ENCODE data around the gene RNF144A.

RNF144A gene, protein sequence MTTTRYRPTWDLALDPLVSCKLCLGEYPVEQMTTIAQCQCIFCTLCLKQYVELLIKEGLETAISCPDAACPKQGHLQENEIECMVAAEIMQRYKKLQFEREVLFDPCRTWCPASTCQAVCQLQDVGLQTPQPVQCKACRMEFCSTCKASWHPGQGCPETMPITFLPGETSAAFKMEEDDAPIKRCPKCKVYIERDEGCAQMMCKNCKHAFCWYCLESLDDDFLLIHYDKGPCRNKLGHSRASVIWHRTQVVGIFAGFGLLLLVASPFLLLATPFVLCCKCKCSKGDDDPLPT

DNA sequence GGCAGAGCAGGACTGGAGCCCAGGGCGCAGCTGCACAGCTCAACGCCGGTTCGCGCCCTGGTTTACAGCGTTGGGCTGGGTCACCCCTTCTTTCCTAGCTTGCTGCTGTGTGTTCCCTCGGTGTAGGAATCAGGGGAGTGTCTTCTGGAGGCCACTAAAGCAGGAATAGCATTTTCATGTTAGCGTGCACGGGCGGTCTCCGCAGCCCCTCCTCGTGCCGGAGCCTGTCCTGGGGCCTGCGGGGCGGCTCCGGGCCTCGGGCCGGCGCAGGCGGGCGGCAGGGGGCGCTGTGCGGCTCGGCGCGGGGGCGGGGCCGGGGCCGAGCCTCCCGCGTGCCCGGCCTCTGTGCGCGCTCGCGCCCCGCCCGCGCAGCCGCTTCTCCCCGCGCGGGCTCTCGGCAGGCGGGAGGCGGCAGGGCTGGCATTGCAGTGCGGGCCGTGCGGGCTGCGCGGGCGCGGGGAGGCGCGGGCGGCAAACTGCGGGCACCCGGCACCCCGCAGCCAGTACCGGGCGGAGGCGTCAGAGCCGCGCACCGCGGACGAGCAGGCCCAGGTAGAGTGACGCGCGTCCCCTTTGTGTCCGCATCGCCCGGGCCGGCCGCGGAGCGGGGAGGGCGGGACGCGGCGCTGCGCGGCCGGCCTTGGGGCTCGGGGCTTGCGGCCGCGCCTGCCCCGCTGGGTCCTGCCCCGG lies at the start of gene RNF144A:
RNF144A (plus strand) TSS at position 342 of the 690 bp plus-strand sequence. CDS start 79,515 bp downstream, outside the sequence.
- peak within 1 kb of the TSS; percentile 79 for H3K4me3 ChIP-seq (ENCODE audit: low read length)
- peak within 1 kb of the TSS; percentile 63 for H2AFZ ChIP-seq (ENCODE audit: low read depth, low read length)
- no peaks in the 10 kb centered on the region for H3K36me3 ChIP-seq (ENCODE audit: insufficient read depth, low read length)
- no peaks in the 10 kb centered on the region for H3K27me3 ChIP-seq (ENCODE audit: insufficient read depth, low read length)
- peaks cover 13% of the 10 kb centered on the region for H3K4me1 ChIP-seq (ENCODE audit: insufficient read depth, low read length)
- H3K9me3 ChIP-seq (ENCODE audit: low read length) = peaks cover 4% of the 10 kb centered on the region

DNA sequence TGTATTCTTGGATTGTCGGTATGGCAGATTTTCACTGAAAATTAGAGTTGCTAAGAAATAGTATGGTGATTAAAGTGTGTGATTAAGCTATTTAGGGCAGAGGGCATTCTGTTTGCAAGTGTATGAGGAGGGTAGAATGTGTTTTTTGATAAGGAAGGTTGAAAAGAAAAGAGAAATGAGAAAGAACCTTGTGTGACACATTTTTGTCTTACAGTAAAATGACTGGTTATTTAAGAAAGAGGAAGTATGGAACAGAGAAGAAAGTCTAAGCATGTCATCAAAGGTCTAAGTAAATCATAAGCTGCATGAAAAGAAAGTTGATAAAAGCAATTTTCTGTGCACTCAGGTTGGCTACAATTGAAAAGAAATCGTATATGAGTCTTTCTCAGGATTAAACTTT lies 44.8 kb upstream of the RNF144A start:
- Histone ChIP-seq H3K36me3 (ENCODE audit: insufficient read depth, low read length) (no peaks in the 10 kb centered on the region), H2AFZ (ENCODE audit: low read depth, low read length) (no peak overlapping the region), H3K4me3 (ENCODE audit: low read length) (no peak overlapping the region), H3K27me3 (ENCODE audit: insufficient read depth, low read length) (no peaks in the 10 kb centered on the region), H3K4me1 (ENCODE audit: insufficient read depth, low read length) (no peaks in the 10 kb centered on the region), H3K9me3 (ENCODE audit: low read length) (peaks cover 3% of the 10 kb centered on the region)

DNA sequence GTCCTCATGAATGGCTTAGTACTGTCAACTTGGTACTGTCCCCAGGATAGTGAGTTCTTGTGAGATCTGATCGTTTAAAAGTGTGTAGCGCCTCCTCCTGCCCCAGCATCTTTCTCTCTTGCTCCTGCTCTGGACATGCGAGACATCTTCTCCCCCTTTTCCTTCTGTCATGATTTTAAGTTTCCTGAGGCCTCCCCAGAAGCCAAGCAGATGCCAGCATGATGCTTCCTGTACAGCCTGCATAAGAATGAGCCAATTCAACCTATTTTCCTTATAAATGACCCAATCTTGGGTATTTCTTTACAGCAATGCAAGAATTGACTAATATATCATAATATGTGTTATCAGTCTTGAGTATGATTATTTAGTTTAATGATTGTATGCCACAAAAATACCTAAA lies 43.2 kb upstream of the RNF144A start:
- Histone ChIP-seq H3K36me3 (ENCODE audit: insufficient read depth, low read length) (no peaks in the 10 kb centered on the region), H2AFZ (ENCODE audit: low read depth, low read length) (no peak overlapping the region), H3K9me3 (ENCODE audit: low read length) (peaks cover 3% of the 10 kb centered on the region), H3K4me1 (ENCODE audit: insufficient read depth, low read length) (no peaks in the 10 kb centered on the region), H3K4me3 (ENCODE audit: low read length) (no peak overlapping the region), H3K27me3 (ENCODE audit: insufficient read depth, low read length) (peaks cover 5% of the 10 kb centered on the region)

DNA sequence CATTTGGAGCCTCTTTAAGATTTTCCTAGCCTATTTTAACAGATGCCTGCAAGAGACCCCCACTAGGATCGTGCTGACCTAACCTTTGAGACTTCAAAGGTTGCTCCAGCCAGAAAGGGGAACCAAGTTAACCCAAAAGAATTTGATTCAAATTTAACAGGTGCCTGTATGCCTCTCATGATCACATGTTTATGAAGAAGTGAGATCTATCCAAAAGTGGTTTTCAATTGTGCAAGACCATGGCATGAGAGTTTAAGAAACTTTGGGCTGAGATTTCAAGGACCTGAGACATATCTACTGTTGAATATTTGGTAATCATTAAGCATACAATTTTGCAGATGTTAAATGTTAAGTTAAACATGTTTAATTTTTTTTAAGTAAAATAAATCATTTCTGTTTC lies 40.9 kb upstream of the RNF144A start:
- no peak overlapping the region for H2AFZ ChIP-seq (ENCODE audit: low read depth, low read length)
- no peaks in the 10 kb centered on the region for H3K36me3 ChIP-seq (ENCODE audit: insufficient read depth, low read length)
- no peak overlapping the region for H3K4me3 ChIP-seq (ENCODE audit: low read length)
- H3K9me3 ChIP-seq (ENCODE audit: low read length) = peaks cover 3% of the 10 kb centered on the region
- no peaks in the 10 kb centered on the region for H3K4me1 ChIP-seq (ENCODE audit: insufficient read depth, low read length)
- H3K27me3 ChIP-seq (ENCODE audit: insufficient read depth, low read length) = peaks cover 5% of the 10 kb centered on the region

DNA sequence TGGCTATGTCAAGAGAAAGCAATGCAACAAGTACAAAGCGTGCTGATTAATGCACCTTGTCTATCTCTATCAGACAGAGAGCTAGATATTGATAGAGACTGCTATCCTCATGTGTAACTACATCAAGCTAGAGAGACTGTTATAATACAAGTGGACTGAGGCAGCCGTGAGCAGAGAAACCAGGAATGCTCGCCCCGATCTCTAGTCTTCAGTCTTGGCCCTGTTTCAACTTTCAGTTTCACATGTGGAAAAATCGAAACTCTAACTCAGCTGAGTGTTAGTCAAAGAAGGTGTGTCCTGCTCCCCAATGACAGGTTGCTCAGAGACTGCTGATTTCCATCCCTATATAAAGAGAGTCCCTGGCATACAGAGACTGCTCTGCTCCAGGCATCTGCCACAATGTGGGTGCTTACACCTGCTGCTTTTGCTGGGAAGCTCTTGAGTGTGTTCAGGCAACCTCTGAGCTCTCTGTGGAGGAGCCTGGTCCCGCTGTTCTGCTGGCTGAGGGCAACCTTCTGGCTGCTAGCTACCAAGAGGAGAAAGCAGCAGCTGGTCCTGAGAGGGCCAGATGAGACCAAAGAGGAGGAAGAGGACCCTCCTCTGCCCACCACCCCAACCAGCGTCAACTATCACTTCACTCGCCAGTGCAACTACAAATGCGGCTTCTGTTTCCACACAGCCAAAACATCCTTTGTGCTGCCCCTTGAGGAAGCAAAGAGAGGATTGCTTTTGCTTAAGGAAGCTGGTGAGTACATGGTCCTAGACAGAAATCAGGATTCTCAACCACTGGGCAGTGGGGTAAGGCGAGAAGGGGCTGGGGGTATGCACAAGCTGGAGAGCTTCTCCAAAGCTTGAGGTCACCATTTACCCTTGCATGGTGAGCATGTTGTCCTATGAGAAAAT lies 39.6 kb upstream of the RNF144A start, which contains the start of gene RSAD2:
RSAD2 (plus strand) TSS at position 376 of the 903 bp plus-strand sequence; CDS start at position 400, 24 bp downstream.
- no peaks in the 10 kb centered on the region for H3K4me1 ChIP-seq (ENCODE audit: insufficient read depth, low read length)
- peaks cover 5% of the 10 kb centered on the region for H3K27me3 ChIP-seq (ENCODE audit: insufficient read depth, low read length)
- H3K36me3 ChIP-seq (ENCODE audit: insufficient read depth, low read length) = no peaks in the 10 kb centered on the region
- H3K9me3 ChIP-seq (ENCODE audit: low read length) = peaks cover 3% of the 10 kb centered on the region
- H2AFZ ChIP-seq (ENCODE audit: low read depth, low read length) = no peak within 1 kb of the TSS
- no peak within 1 kb of the TSS for H3K4me3 ChIP-seq (ENCODE audit: low read length)

- Histone ChIP-seq H2AFZ (ENCODE audit: low read depth, low read length) (no peak overlapping the region), H3K9me3 (ENCODE audit: low read length) (peaks cover 3% of the 10 kb centered on the region), H3K4me1 (ENCODE audit: insufficient read depth, low read length) (no peaks in the 10 kb centered on the region), H3K4me3 (ENCODE audit: low read length) (no peak overlapping the region), H3K36me3 (ENCODE audit: insufficient read depth, low read length) (no peaks in the 10 kb centered on the region), H3K27me3 (ENCODE audit: insufficient read depth, low read length) (peaks cover 5% of the 10 kb centered on the region)
These were observed 38.7 kb upstream of the RNF144A start for GRCh38 chr2:6878549-6878948.

- H3K27me3 ChIP-seq (ENCODE audit: insufficient read depth, low read length) = peaks cover 5% of the 10 kb centered on the region
- no peak overlapping the region for H3K4me3 ChIP-seq (ENCODE audit: low read length)
- no peaks in the 10 kb centered on the region for H3K36me3 ChIP-seq (ENCODE audit: insufficient read depth, low read length)
- no peak overlapping the region for H2AFZ ChIP-seq (ENCODE audit: low read depth, low read length)
- H3K9me3 ChIP-seq (ENCODE audit: low read length) = peaks cover under 1% of the 10 kb centered on the region
- no peaks in the 10 kb centered on the region for H3K4me1 ChIP-seq (ENCODE audit: insufficient read depth, low read length)
These were observed 38.2 kb upstream of the RNF144A start for GRCh38 chr2:6879011-6879410.

DNA sequence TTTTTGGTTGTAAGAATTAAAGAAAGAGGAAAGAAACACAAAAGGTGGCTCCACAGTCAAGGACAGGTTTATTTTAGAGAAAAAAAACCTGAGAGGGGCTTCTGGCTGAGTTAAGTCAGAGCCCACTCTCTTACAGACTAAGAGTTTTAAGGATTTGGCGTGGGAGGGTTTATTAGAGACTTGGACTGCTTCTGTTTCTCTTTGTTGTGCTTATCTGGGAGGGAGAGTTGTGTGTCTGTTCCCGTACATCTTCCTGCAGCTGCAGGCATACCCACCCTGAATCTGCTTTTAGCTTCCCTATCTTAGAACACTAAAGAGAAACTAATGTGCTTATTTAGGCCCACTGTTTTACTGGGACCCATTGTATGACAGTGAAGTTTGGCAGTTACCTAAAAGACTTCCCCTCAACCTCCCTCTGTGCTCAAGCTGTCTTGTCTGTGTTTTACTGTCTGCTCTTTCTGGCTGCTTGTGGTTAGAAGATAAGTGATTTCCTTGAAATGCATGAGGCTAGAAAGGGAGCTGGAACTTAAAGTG lies 36.9 kb upstream of the RNF144A start:
- no peaks in the 10 kb centered on the region for H3K36me3 ChIP-seq (ENCODE audit: insufficient read depth, low read length)
- H3K9me3 ChIP-seq (ENCODE audit: low read length) = no peaks in the 10 kb centered on the region
- H2AFZ ChIP-seq (ENCODE audit: low read depth, low read length) = no peak overlapping the region
- H3K4me3 ChIP-seq (ENCODE audit: low read length) = no peak overlapping the region
- peaks cover 5% of the 10 kb centered on the region for H3K27me3 ChIP-seq (ENCODE audit: insufficient read depth, low read length)
- H3K4me1 ChIP-seq (ENCODE audit: insufficient read depth, low read length) = no peaks in the 10 kb centered on the region

GRCh38 chr2:6881046-6881445 lies 36.2 kb upstream of the RNF144A start:
- Histone ChIP-seq H3K4me3 (ENCODE audit: low read length) (no peak overlapping the region), H3K27me3 (ENCODE audit: insufficient read depth, low read length) (peaks cover 5% of the 10 kb centered on the region), H3K4me1 (ENCODE audit: insufficient read depth, low read length) (no peaks in the 10 kb centered on the region), H3K36me3 (ENCODE audit: insufficient read depth, low read length) (no peaks in the 10 kb centered on the region), H3K9me3 (ENCODE audit: low read length) (no peaks in the 10 kb centered on the region), H2AFZ (ENCODE audit: low read depth, low read length) (no peak overlapping the region)

GRCh38 chr2:6881516-6881915 lies 35.7 kb upstream of the RNF144A start:
- H3K4me3 ChIP-seq (ENCODE audit: low read length) = no peak overlapping the region
- H3K36me3 ChIP-seq (ENCODE audit: insufficient read depth, low read length) = no peaks in the 10 kb centered on the region
- no peak overlapping the region for H2AFZ ChIP-seq (ENCODE audit: low read depth, low read length)
- H3K27me3 ChIP-seq (ENCODE audit: insufficient read depth, low read length) = peaks cover 5% of the 10 kb centered on the region
- H3K4me1 ChIP-seq (ENCODE audit: insufficient read depth, low read length) = no peaks in the 10 kb centered on the region
- H3K9me3 ChIP-seq (ENCODE audit: low read length) = no peaks in the 10 kb centered on the region

DNA sequence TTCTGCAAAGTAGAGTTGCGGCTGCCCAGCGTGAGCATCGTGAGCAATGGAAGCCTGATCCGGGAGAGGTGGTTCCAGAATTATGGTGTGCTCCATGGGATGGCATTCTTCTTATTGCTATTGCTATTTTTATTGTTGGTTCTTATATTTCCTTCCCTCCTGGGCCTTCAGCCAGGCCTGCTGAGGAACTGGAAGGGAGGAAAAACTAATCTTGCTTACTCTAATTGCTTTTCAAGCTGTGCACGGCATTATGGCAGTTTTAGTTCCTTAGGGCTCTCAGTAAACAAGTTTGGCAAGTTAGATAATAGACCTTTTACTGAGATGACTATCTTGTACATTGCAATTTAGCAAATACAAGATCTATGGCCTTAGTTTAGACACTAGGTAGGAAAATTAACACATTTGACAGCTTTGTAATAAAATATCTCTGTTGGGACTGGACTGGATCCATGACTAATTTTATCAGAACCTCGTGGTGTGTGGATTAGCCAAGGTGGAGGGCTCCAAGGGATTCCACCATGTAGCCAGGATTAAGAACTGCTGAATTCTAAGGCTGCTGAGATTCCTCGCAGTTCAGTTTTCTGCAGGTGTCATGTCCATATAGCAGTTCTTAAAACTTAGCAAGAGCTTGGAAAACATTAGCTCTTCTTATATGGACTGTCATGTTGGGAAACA lies 33.6 kb upstream of the RNF144A start:
- no peak overlapping the region for H2AFZ ChIP-seq (ENCODE audit: low read depth, low read length)
- no peaks in the 10 kb centered on the region for H3K4me1 ChIP-seq (ENCODE audit: insufficient read depth, low read length)
- H3K4me3 ChIP-seq (ENCODE audit: low read length) = no peak overlapping the region
- no peaks in the 10 kb centered on the region for H3K36me3 ChIP-seq (ENCODE audit: insufficient read depth, low read length)
- H3K9me3 ChIP-seq (ENCODE audit: low read length) = no peaks in the 10 kb centered on the region
- no peaks in the 10 kb centered on the region for H3K27me3 ChIP-seq (ENCODE audit: insufficient read depth, low read length)

DNA sequence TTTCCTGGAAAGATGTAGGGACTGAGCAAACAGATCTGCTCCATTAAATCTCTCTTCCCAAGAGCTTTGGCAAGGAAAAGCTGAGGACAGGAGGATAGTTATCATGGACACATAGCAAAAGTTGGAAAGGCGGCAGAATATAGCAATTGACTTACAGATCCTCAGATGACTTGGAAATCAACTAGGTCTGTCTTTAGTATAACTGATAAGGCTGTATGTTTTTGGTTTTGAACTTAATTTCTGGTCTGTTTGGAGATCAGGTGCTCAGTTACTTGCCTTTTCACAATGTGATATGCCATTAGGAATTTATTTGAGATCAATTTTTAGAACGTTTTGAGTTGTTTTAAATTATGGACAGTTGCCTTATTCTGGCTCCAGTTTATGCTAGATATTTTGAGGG lies 31.7 kb upstream of the RNF144A start:
- Histone ChIP-seq H3K9me3 (ENCODE audit: low read length) (no peaks in the 10 kb centered on the region), H3K36me3 (ENCODE audit: insufficient read depth, low read length) (no peaks in the 10 kb centered on the region), H2AFZ (ENCODE audit: low read depth, low read length) (no peak overlapping the region), H3K27me3 (ENCODE audit: insufficient read depth, low read length) (no peaks in the 10 kb centered on the region), H3K4me3 (ENCODE audit: low read length) (no peak overlapping the region), H3K4me1 (ENCODE audit: insufficient read depth, low read length) (no peaks in the 10 kb centered on the region)
